ENCODE data around the gene CRACR2B. TPM values are rescaled to one million over a fixed set of nuclear protein-coding genes. Genes with fewer than 3 reads are reported as not detected.
A peak's percentile ranks its signal among the peaks of the same experiment; 100 is the strongest.

The CRACR2B gene
- total and polyA plus RNA-seq, 3 donors from 2014 or later = 4.9 to 7.4 (median 6.5) TPM

DNA sequence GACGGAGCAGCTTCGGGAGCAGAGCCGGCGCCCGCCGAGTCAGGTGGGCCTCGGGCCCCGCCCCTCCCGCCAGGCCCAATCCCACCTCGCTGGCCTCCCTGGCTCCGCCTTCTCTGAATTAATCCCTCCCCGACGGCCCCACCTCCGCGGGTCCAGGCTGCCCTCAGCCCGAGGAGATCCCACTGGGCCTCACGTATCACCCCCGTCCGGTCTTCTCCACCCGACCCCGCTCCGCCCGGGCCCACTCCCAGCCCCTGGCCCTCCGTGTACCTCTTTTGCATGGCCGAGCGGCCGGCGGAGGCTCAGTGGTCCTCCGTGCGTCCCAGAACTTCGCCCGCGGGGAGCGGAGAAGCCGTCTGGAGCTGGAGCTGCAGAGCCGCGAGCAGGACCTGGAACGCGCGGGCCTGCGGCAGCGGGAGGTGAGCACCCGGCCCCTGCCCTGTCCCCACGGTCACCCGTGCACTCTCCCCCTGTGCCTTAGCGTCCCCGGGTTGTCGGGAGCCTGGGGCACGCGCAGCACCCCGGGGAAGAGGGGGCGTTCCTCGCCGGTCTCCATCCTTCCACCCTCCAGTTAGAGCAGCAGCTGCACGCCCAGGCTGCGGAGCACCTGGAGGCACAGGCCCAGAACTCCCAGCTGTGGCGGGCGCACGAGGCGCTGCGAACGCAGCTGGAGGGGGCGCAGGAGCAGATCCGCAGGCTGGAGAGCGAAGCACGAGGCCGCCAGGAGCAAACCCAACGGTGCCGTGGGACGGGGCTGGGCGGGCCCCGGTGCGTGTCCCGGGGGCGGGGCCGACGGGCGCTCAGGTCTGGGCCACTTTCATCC is 2.8 kb downstream of the CRACR2B start:
- Histone ChIP-seq H3K4me1 (peaks cover 51% of the 10 kb centered on the region), H3K27ac (no peak overlapping the region), H3K4me3 (peak overlapping the region; percentile 24 to 40), H3K9me3 (no peaks in the 10 kb centered on the region), H3K27me3 (no peaks in the 10 kb centered on the region), H3K36me3 (ENCODE audit: low read depth, missing control alignments) (no peaks in the 10 kb centered on the region)
- intact Hi-C loops (cut with DNase I; ENCODE audit: low total_unique reads) = no loop called here
- DNase-seq = peak; percentile 84
- WGBS, 2 donors = 0 to 2% methylated on average over 24 to 62 of the region's 78 CpGs
- TF ChIP-seq POLR2A (IDR thresholded peaks at IDR 0.05) = no peak
- TF ChIP-seq, protein P1, sequence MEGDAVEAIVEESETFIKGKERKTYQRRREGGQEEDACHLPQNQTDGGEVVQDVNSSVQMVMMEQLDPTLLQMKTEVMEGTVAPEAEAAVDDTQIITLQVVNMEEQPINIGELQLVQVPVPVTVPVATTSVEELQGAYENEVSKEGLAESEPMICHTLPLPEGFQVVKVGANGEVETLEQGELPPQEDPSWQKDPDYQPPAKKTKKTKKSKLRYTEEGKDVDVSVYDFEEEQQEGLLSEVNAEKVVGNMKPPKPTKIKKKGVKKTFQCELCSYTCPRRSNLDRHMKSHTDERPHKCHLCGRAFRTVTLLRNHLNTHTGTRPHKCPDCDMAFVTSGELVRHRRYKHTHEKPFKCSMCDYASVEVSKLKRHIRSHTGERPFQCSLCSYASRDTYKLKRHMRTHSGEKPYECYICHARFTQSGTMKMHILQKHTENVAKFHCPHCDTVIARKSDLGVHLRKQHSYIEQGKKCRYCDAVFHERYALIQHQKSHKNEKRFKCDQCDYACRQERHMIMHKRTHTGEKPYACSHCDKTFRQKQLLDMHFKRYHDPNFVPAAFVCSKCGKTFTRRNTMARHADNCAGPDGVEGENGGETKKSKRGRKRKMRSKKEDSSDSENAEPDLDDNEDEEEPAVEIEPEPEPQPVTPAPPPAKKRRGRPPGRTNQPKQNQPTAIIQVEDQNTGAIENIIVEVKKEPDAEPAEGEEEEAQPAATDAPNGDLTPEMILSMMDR (IDR thresholded peaks at IDR 0.05) = no peak

DNA sequence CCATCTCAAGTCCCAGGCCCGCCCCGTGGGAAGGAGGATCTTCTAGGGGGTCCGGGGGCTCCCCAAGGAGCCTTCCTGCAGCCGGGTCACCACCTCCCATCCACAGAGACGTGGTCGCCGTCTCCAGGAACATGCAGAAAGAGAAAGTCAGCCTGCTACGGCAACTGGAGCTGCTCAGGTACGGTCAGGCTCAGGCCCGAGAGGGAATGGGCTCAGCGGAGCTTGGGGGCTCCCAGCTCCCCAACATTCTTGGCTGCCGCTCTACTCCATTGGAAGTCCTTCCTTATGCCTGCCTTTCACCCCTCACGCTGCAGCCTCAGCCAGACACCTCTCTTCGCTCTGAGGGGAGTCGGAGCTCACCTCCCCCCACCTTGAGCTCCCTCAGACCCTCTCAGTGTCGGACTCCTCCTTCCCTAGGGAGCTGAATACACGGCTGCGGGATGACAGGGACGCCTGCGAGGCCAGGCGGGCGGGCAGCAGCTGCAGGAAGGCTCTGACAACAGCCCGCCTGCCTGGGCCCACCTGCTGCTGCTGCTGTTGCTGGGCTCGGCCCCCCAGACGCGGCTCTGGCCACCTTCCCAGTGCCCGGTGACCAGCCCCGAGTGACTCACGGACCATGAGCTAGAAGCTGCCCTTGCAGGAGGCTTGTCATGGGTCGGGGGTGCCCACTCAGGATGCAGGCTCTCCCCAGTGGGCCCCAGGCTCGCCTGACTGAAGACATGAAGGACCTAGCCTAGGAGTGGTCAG is 3.6 kb downstream of the CRACR2B start:
- no peak for TF ChIP-seq POLR2A (IDR thresholded peaks at IDR 0.05)
- TF ChIP-seq, protein P1 (IDR thresholded peaks at IDR 0.05) = no peak
- no peaks in the 10 kb centered on the region for H3K27me3 ChIP-seq
- H3K27ac ChIP-seq = no peak overlapping the region
- intact Hi-C loops (cut with DNase I; ENCODE audit: low total_unique reads) = no loop called here
- H3K4me1 ChIP-seq = peaks cover 51% of the 10 kb centered on the region
- no peaks in the 10 kb centered on the region for H3K9me3 ChIP-seq
- H3K36me3 ChIP-seq (ENCODE audit: low read depth, missing control alignments) = no peaks in the 10 kb centered on the region
- DNase-seq = no peak
- WGBS, 2 donors = 46 to 51% methylated on average over 14 to 23 of the region's 31 CpGs
- H3K4me3 ChIP-seq = no peak overlapping the region

DNA sequence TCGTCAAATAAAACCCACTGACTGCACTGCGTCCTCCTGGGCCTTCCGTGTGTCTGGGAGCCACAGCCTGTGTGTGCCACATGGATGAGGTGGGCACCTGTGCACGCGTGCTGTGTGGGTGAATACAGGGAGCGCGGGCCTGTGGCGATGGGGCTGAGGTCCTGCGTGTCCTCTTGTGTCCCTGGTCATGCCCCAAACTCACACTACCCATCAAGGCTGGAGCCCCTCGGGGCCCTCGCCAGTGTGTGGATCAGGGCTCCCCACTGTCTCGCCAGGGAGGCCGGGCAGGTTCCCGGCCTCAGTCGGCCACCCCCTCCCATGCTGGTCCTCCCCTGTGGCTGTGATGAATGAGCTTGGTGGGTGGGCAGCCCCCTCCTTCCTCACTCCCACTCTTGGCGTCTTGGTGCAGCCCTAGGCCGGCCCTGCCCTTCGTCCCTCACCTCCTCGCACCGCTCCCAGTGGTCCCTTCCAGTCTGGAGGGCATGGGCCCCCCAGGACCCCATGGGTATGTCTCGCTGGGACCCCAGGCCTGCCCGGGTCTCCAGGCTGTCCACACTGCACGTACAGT is 4.3 kb downstream of the CRACR2B start:
- Histone ChIP-seq H3K4me3 (peak overlapping the region; percentile 48 to 60), H3K27ac (no peak overlapping the region), H3K36me3 (ENCODE audit: low read depth, missing control alignments) (no peaks in the 10 kb centered on the region), H3K9me3 (no peaks in the 10 kb centered on the region), H3K27me3 (no peaks in the 10 kb centered on the region), H3K4me1 (peaks cover 51% of the 10 kb centered on the region)
- WGBS, 2 donors = 55 to 64% methylated on average over 12 to 23 of the region's 23 CpGs
- TF ChIP-seq, protein P1 (IDR thresholded peaks at IDR 0.05) = no peak
- intact Hi-C loops (cut with DNase I; ENCODE audit: low total_unique reads) = no loop called here
- DNase-seq = no peak

DNA sequence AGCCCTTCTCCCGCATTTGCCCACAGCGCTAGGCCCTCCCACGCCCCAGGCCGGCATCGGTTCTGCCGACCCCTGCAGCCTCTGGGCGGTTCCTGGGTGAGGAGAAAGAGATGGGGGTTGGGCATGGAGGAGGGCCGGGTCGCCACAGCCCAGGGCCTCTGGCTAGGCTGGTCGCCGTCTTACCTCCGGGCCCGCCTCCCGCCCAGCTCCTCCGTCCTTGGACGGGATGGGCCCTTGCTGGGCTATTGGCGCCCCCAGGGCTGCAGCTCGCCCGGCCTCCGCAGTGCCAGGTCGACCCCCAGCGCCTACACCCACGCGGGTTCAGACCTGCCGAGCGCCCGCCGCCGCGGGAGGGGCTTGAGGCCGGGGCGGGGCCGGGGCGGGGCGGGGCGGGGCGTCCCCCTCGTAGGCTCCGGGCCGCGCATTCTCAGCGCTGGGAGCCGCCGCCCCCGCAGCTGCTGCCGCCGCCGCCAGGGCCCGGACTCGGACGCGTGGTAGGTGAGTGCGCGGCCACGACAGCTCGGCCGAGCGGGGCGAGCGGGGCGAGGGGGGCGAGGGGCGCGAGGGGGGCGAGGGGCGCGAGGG is 4.9 kb downstream of the CRACR2B start, which contains the start of gene CD151:
Gene CD151 (plus strand): TSS at position 424 of the 585 bp plus-strand sequence. CDS start 3,118 bp downstream, outside the sequence.
- intact Hi-C loops (cut with DNase I; ENCODE audit: low total_unique reads) = no loop called here
- Histone ChIP-seq H3K27me3 (no peaks in the 10 kb centered on the region), H3K27ac (peak within 1 kb of the TSS; percentile 55 to 81), H3K4me3 (peak within 1 kb of the TSS; percentile 60 to 76), H3K4me1 (peaks cover 47% of the 10 kb centered on the region), H3K9me3 (no peaks in the 10 kb centered on the region), H3K36me3 (ENCODE audit: low read depth, missing control alignments) (no peaks in the 10 kb centered on the region)
- 3% methylated on average over 24 of the region's 67 CpGs; no CpG with 5 or more reads in 1 of the 2 donors for WGBS, 2 donors
- peak; percentile 76 for DNase-seq
- TF ChIP-seq, protein P1 (IDR thresholded peaks at IDR 0.05) = no peak
- no peak for TF ChIP-seq POLR2A (IDR thresholded peaks at IDR 0.05)
